HTR-8/SVneo (cell line): Measurements from ENCODE around the gene PPA2.
"Not testable (repeated sequence)": the region's sequence is repeated elsewhere in the genome, so short reads cannot be mapped to it uniquely, and the experiment has no call there.

Source experiments
- DNase-seq: peaks from one replicate; pipeline ENCODE4 v3.0.0; 2011; ENCODE audit warnings: low spot score, mixed read lengths; ENCODE audit not compliant: insufficient read length
- FAIRE-seq: peaks from 2 replicates; lab custom pipeline; 2011; peaks lifted over from hg19 to GRCh38; lab: Jason Lieb, UNC

PPA2 gene

DNA sequence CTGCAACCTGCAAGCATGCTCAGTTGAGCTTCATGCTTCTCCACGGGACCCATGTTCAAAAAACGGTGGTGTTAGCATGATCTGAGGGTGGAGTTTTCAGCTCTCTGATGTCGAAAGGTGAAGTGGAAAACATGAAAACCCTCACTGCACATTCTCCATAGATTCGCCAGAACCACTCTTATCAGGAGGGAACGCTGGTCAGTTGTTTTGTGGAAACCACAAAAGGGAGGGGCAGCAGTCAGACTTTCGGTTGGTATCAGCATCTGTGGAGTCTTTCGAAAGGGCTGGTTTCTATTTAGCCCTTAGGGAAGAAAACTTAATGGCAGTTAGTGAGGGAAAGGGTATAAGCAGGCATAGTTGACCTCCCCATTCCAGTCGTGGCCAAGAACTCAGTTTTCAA lies 12.6 kb downstream of the PPA2 start:
- DNase-seq = no peak
- FAIRE-seq = no peak

DNA sequence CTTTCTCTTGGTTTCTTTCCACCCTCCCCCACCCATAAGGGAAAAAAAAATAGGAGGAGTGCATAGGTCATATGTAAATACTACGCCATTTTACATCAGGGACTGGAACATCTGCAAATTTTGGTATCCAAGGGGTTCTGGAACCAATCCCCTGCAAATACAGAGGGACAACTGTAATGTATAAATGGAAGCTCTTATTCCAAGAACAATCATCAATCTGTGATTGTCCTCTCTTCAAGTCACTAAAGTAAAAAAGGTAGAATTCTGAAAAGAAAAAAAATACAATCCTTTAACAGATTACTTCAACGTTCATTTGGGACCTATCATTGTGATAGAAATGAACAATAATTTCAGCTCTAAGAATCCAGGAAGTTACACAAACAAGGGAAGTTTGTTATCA lies 13.6 kb downstream of the PPA2 start:
- DNase-seq (no peak), FAIRE-seq (no peak)

GRCh38 chr4:105458541-105458940 lies 15.3 kb downstream of the PPA2 start:
- DNase-seq, FAIRE-seq: not testable (repeated sequence)

DNA sequence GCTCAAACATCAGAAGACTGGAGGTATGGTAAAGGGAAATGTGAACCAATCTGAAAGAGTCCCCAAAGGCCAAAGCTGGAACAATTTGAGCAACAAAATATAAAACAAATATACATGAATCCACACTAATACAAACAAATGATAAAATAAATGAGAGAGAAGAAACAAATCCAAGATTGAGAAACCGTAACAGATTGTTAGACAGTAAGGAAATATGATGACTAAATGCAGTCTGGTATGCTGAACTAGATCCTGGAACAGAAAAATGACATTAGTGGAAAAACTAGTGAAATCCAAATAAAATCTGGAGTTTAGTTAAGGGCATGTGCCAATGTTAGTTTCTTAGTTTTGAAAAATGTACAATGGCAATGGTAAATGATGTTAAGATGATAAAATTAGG lies 15.9 kb downstream of the PPA2 start:
- FAIRE-seq = no peak

DNA sequence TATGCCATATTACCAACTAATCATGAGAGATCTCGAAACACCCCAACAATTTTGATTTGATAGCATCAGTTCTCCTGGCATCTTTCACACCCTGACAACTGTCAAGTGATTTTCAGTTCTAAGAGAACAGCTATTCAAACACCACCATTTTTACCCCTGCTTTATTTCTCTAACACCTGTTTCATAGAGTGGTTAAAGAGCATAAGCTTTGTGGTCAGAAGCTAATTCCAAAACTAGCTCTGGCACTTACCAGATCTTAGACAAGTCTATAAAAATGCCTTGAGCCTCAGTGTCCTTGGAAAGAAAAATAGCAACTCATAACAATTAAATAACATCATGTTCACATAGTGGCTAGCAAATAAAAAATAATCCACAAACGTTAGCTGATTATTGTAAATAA lies 17.9 kb downstream of the PPA2 start:
- no peak for DNase-seq
- no peak for FAIRE-seq

More for the DNA sequence above, 15.9 kb downstream of the PPA2 start:
- no peak for DNase-seq

DNA sequence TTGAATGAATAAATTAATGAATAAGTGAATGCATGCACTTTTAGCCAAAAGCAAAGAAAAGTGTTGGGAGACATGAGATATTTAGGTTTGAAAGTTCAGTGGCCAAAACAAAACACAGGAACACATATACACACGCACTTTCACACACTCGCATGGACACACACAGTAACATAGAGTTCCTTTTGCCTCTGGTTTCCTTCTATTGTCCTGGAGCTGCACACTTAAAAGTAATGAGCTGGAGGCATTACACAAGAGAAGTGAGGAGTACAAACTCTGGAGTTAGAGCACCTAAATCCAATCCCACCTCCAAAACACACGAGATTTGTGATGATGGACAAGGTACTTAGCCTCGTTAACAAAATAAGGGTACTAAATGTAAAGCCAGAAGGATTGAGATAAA lies 18.7 kb downstream of the PPA2 start:
- FAIRE-seq = no peak
- DNase-seq = no peak

GRCh38 chr4:105453550-105454205 lies 20.2 kb downstream of the PPA2 start:
- FAIRE-seq (no peak), DNase-seq (no peak)

GRCh38 chr4:105451346-105451745 lies 22.5 kb downstream of the PPA2 start:
- DNase-seq (no peak), FAIRE-seq (no peak)

- FAIRE-seq (no peak), DNase-seq (no peak)
These were observed 33.0 kb downstream of the PPA2 start for GRCh38 chr4:105440890-105441289.

DNA sequence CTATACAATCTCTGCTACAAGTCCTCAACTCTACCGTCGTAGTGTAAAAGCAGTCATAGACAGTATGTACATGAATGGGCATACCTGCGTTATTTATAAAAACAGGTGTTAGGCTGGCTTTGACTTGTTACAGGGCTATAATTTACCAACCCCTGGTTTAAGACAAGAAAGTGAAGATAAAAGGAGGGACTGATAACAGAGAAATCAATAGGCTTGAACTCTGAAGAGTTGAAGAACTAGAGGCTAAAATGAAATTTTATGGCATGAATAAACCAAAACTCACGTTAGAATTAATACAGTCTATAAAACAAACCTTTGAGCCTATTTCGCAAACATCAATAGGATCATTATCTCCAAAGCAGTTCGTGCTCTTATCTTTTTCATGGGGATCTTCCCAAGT lies 36.2 kb downstream of the PPA2 start:
- FAIRE-seq (no peak), DNase-seq (no peak)

GRCh38 chr4:105436414-105436813 lies 37.4 kb downstream of the PPA2 start:
- DNase-seq (no peak), FAIRE-seq (no peak)

DNA sequence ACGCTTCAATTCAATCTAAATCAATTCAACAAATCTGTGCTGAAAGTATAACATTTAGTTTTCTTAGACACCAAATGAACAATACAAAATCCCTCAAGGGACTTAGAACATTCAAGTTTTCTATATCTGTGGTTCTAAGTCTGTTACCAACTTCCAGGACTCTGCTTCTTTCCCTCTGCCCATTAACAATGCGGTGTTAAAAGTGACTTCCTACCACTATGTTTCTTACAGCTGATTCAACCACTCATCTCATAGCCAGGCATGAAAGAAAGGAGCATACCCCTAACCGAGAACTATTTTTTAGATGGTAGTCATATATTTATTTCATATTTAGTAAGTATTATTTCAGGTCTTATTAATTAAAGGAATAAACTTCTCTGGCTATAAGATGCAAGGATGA lies 38.9 kb downstream of the PPA2 start:
- no peak for FAIRE-seq
- DNase-seq = no peak

- no peak for DNase-seq
- no peak for FAIRE-seq
These were observed 40.4 kb downstream of the PPA2 start for GRCh38 chr4:105433421-105433820.

GRCh38 chr4:105432438-105432837 lies 41.4 kb downstream of the PPA2 start:
- FAIRE-seq (no peak), DNase-seq (no peak)

DNA sequence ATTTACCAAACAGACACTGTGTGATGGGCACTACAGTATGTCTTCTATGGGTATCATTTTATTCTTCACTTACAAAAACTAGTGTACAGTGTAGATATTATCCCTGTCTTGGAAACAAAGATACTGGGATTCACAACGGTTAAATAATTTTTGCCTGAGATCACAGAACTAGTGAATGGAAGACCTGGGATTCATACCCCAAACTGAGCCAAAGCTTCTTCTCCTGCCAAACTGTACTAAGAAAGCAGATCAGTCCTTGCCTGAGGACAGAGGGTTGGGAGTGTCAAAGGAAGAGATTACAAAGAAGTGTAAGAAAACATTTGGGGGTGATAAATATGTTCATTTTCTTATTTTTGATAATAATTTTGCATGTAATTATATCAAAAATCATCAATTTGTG lies 43.1 kb downstream of the PPA2 start:
- DNase-seq (no peak), FAIRE-seq (no peak)

DNA sequence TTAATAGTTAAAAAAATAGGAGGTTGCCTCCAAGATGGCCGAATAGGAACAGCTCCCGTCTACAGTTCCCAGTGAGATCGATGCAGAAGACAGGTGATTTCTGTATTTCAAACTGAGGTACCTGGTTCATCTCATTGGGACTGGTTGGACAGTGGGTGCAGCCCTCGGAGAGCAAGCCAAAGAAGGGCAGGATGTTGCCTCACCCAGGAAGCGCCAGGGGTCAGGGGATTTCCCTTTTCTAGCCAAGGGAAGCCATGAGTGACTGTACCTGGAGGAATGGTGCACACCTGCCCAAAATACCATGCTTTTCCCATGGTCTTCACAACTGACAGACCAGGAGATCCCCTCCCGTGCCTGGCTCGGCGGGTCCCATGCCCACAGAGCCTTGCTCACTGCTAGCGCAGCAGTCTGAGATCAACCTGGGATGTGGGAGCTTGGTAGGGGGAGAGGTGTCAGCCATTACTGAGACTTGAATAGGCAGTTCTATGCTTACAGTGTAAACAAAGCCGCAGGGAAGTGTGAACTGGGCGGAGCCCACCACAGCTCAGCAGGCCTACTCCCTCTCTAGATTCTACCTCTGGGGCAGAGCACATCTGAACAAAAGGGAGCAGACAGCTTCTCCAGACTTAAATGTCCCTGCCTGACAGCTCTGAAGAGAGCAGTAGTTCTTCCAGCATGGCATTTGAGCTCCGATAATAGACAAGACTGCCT lies 47.5 kb downstream of the PPA2 start:
- DNase-seq (no peak), FAIRE-seq (no peak)

DNA sequence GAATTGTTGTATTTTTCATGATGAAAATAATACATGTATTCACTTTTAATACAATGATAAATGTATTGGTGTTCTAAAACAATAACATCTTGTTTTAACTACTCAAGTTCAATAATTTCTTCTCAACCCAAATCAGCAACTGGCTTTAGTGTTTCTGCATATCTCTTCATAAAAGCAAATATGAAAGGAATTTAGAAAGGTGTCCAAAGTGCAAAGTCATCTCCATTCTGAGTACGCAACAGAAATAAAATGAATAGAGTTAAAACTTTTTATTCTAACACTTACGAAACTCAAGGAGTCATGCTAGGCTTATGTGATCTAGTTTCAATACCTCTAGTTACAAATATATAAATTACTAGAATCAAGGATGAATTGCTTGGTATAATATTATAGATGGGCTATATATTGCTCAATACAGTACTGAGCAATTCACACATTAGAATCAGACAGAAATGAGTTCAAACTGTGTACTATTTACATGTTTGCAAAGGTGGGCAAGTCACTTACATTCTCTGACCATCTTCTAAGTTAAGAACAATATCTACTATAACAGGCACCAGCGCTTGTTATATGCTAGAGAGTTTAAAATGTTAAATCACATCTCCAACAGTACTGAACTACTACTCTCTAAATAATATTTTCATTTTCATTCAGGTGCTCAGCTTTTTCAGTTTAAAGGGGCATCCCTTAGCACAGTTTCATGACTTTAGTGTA lies 51.5 kb downstream of the PPA2 start:
- no peak for FAIRE-seq
- no peak for DNase-seq

DNA sequence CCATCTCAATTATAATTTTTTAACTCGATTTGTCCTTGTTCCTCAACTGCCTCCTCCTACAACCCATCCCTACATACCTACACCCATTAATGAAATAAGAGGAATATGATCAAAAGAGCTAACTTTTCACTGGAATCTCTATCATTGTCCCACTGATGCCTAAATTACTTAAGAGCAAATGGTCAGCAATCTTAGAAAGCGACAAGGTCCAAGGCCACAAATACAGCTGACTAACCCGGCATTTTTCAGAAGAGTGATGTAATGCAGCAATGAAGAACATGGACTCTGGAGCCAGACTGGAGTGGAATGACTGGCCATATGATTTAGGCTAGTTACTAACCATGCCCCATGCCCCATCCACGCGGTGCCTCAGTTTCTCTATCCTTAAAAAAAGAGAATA lies 56.2 kb downstream of the PPA2 start:
- DNase-seq (no peak), FAIRE-seq (no peak)

DNA sequence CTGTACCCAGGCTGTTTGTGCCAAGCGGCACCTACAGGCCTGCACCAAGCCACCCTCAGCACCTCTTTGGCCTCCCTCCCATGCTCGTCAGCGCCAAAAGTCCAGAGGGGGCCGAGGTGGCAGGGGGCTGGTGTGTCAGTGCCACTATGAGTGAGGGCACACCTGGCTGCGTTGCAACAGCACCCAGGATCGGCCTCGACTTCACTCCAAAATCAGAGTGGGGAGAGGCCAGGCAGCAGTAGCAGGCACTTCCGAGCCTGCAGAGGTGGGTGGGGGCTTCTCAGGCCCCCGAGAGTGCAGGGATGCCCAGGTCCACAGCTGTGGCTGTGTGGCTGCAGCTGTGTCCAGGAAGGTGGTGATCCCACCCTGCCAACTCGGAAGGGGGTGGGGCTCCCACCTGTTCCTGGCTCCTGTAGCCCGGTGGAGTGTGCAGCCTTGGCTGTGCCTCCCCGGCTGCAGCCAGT lies 58.5 kb downstream of the PPA2 start:
- FAIRE-seq = no peak
- no peak for DNase-seq

DNA sequence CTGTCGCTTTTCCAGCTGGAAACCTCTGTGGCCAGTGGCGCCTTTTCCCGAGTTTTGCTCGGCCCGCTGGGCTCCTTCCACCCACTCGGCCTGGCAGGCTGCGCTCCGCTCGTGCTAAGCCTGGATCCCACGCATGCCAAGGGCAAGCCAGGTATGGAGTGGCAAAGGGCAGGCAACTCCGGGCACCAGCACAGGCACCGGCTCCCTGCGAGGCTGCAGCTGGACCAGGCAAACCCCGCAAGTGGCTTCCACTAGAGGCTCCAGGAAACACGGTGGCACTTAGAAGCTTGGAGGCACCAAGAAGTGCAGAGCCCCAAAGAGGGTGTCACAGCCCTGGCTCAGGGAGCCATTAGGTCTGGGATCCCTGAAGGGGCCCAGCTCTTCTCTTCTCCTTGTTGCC lies 59.5 kb downstream of the PPA2 start:
- FAIRE-seq (no peak), DNase-seq (no peak)

- FAIRE-seq, DNase-seq: not testable (repeated sequence)
These were observed 64.7 kb downstream of the PPA2 start for GRCh38 chr4:105409135-105409534.
